GM18858 (cell line): Measurements from ENCODE around the gene TBC1D1.

Source experiments
- ATAC-seq: cut with Tn5 transposase; IDR thresholded peaks from one replicate; pipeline ENCODE4 v1.9.1; 2021; ENCODE audit not compliant: unreplicated experiment

The TBC1D1 gene, protein sequence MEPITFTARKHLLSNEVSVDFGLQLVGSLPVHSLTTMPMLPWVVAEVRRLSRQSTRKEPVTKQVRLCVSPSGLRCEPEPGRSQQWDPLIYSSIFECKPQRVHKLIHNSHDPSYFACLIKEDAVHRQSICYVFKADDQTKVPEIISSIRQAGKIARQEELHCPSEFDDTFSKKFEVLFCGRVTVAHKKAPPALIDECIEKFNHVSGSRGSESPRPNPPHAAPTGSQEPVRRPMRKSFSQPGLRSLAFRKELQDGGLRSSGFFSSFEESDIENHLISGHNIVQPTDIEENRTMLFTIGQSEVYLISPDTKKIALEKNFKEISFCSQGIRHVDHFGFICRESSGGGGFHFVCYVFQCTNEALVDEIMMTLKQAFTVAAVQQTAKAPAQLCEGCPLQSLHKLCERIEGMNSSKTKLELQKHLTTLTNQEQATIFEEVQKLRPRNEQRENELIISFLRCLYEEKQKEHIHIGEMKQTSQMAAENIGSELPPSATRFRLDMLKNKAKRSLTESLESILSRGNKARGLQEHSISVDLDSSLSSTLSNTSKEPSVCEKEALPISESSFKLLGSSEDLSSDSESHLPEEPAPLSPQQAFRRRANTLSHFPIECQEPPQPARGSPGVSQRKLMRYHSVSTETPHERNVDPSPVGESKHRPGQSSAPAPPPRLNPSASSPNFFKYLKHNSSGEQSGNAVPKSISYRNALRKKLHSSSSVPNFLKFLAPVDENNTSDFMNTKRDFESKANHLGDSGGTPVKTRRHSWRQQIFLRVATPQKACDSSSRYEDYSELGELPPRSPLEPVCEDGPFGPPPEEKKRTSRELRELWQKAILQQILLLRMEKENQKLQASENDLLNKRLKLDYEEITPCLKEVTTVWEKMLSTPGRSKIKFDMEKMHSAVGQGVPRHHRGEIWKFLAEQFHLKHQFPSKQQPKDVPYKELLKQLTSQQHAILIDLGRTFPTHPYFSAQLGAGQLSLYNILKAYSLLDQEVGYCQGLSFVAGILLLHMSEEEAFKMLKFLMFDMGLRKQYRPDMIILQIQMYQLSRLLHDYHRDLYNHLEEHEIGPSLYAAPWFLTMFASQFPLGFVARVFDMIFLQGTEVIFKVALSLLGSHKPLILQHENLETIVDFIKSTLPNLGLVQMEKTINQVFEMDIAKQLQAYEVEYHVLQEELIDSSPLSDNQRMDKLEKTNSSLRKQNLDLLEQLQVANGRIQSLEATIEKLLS (N-terminal part only)

DNA sequence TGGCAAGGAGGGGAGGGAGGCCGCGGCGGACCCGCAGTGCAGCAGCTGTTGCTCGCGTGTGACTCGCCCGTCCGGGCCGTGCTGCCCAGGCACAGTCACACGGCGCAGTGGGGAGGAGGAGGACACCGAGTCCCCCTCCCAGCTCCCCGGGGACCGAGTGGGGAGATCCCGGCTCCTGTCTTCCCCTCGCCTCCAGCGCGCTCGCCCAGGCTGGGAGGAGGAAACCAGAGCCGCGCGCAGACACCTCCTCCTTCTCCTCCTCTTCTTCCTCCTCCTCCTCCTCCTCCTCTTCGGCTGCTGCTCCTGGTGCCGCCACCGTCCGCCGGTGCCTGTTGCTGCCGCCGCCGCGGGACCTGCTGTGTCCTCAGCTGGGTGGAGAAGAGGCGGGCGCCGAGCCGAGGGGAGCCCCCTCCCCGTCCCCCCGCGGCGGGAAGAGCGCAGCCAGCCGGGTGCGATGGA, at the start of gene TBC1D1:
TBC1D1 (plus strand) TSS at position 284 of the 459 bp plus-strand sequence. CDS start 11,012 bp downstream, outside the sequence.
- peak; percentile 17 for ATAC-seq

- no peak for ATAC-seq
Measured at GRCh38 chr4:37844204-37844603, 46.7 kb upstream of the TBC1D1 start.

GRCh38 chr4:37845201-37845600, 45.7 kb upstream of the TBC1D1 start:
- no peak for ATAC-seq

DNA sequence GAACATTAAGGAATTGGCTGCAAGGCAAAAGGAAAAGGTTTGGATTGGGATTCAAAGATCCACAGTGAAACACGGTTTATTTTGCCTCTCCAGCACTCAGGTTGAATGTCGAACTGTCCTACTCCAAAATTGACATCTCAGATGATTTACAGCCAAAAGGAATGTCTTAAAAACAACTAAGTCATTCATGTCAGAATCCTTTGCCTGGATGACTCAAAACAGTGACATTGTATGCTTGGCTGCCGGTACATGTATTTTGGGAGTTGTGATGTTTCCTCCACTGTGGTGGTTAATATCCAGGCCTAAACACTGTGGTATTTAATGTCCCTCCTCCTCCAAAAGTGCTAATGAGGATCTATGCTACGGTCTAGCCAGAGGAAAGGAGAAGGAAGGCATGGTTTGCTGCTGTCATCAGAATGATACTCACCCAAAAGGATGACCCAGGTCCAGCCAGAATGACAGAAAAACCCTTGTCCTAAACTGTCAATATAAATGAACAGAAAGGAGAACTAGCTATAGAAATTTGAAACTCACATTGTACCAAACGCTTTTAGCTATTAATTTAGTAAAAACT, 43.5 kb upstream of the TBC1D1 start:
- ATAC-seq: no peak

DNA sequence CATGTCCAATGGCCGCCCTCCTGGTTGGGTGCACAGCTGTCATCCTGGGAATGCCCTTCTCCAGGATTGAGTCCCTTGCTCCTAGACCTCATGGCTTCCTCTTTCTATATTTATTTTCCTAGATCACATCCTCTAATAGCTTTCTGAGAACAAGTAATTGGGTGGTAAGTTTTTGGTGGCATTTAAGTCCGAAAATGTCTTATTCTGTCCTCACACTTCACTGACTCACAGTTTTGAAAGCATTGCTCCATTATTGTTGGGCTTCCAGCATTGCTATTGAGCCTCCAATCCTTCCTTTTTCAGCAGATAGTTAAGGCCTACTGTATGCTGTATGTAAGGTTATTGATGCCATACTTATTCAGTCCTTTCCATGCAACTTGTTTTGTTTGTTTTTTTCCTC, 38.5 kb upstream of the TBC1D1 start:
- no peak for ATAC-seq

DNA sequence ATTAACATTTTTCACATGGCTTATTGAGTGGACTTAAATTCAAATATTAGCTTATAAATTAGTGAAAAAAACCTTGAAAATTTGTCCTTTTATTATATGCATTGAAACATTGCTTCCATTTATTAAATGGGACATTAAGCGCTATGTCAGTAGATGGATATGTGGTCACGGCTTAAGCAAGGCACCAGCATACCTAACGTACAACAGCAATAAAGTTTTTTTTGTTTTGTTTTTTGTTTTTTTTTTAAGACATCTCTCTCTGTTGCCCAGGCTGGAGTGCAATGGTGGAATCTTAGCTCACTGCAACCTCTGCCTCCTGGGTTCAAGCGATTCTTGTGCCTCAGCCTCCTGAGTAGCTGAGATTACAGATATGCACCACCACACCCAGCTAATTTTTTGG, 32.8 kb upstream of the TBC1D1 start:
- ATAC-seq: no peak

DNA sequence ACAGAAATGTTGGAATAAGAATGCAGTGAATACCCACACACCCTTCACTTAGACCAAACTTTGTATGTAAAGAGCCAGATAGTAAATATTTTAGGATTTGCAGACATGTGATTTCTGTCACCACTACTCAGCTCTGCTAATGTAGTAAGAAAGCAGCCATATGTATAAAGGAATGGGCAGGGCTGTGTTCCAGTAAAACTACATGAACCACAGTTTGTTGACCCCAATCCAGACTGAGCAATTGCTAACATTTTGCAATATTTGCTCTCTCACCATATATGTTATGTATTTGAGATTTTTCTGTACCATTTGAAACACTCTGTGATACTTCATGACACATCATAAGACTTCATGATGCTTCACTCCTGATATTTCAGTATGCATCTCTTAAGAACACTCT, 32.0 kb upstream of the TBC1D1 start:
- ATAC-seq: no peak

DNA sequence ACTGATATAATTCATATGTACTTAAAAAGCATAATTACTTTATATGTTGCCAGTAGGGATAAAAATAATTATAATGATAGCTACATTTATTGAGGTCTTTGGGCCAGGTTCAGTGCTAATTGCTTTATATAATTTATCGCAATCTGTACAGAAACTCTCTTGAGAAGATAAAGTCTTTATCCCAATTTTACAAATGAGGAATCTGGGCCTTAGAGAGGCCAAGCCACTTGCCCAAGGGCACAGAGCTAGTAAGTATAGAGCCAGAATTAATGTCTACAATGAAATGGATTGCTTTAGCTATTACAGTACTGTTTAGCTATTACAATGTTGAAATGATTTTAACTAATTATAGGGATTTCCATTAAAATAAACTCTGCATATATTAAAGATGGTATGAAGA, 30.6 kb upstream of the TBC1D1 start:
- no peak for ATAC-seq

DNA sequence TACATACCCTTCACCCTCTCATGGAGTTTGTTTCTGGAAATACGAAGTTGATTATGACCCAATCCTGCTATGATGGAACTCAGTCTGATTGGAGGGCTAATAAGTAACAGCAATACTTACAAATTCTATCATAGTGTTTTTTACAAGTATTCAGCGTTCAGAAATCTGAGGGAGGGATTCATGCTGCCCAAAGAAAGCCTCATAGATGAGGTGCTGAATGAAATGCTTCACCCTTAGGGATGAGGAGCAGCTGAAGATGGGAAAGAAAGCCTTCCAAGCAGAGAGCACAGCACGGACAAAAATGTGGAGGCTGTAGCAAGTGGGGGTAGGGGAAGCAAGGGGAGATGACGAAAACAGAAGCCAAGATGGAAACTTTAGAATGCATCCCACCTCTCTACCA, 27.9 kb upstream of the TBC1D1 start:
- ATAC-seq: no peak

- ATAC-seq: no peak
Measured at GRCh38 chr4:37864786-37865185, 26.1 kb upstream of the TBC1D1 start.

- no peak for ATAC-seq
Measured at GRCh38 chr4:37865450-37865849, 25.4 kb upstream of the TBC1D1 start.

GRCh38 chr4:37867102-37867501, 23.8 kb upstream of the TBC1D1 start:
- no peak for ATAC-seq

DNA sequence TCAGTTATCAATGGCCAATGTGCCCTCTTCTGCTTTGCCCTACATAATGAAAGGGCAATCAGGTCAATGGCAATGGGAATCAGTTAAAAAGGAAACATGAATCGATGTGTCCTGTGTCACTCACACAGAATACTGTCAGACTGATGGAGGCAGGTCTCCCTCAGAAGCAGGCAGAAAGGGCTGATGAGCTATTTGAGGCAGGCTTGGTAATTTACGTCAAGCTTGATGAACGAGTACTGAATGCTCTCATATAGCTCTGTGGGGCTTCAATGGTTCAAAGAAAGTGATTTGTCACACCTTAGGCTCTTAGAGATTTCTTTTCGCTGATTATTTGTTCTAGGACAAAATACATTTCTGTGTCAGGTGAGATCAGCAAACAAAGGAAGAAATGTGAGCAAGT, 22.6 kb upstream of the TBC1D1 start:
- ATAC-seq: no peak

- ATAC-seq: peak; percentile 79
Measured at GRCh38 chr4:37872310-37872988, 18.4 kb upstream of the TBC1D1 start.

DNA sequence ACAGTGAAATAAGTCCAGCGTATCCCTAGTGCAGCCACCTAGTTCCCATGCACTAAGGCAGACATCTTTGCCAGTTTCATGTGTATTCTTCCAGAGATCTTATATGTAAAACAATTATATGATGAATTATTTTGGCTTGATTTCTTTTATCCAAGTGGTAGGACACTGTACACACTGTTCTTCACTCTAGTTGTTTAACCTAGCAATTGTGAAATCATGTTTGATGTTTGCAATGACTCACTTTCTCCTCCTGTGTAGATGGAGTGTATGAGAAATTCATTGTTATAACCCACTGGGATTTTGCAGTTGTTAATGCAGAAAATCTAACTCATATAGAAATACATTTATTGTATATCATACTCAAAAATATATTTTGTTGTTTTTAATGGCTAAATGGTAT, 17.5 kb upstream of the TBC1D1 start:
- no peak for ATAC-seq

DNA sequence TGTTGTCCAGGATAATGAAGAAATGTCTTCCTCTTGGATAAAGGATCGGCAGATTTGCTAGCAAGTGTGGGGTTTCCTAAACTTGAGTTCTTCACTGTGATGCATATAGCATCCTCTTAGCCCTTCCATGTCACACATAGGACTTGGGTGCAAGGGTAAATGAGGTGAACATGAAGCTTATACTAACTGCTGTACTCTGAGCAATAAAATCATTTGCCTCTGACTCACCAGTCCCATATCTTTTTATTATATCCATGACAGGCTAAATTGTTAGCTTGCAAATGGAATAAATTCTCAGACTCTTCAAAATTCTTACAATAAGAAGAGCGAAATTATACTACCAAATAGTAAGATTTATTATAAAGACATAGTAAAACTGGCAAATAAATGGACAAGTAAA, 14.7 kb upstream of the TBC1D1 start:
- ATAC-seq: no peak

DNA sequence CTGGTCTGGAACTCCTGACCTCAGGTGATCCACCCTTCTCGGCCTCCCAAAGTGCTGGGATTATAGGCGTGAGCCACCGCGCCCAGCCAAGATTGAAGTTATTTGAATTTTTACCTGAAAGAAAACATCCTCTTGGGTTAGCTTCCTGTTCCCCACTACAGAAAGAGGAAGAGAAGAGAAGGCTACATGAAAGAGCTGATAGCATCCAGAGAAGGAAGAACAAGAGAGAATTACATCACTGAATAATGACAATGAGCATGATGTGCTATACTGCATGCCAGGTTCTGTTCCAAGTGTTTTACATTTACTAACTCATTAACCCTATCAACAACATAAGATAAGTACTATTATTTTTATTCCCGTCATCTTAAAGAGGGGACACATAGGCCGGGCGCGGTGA, 11.5 kb upstream of the TBC1D1 start:
- ATAC-seq: no peak

GRCh38 chr4:37881811-37882210, 9.1 kb upstream of the TBC1D1 start:
- no peak for ATAC-seq

GRCh38 chr4:37882665-37883296, 8.1 kb upstream of the TBC1D1 start:
- ATAC-seq: no peak
